Breast epithelium (tissue), 3 donors: ENCODE measurements around the gene ITGB3BP.

Experiments used
- POLR2A ChIP-seq: fragments of 450-650 bp; IDR thresholded peaks from one replicate; pipeline ENCODE4 v1.6.1; 2016; ENCODE audit warnings: antibody characterized with exemption, mild to moderate bottlenecking, moderate library complexity
- POLR2AphosphoS5 ChIP-seq, 3 donors: sonication (generic); formaldehyde crosslinking; IDR thresholded peaks; one replicate each; pipeline ENCODE4 v1.6.1; 2017; ENCODE audit warnings: antibody characterized with exemption in 3 of 3
- TF ChIP-seq, protein P1 (sequence below), 3 donors: fragments of 450-650 bp; IDR thresholded peaks; one replicate each; pipeline ENCODE4 v1.5.1; 2016 to 2017; ENCODE audit warnings: antibody characterized with exemption in 3 of 3, mild to moderate bottlenecking in 3 of 3, moderate library complexity in 3 of 3

DNA sequence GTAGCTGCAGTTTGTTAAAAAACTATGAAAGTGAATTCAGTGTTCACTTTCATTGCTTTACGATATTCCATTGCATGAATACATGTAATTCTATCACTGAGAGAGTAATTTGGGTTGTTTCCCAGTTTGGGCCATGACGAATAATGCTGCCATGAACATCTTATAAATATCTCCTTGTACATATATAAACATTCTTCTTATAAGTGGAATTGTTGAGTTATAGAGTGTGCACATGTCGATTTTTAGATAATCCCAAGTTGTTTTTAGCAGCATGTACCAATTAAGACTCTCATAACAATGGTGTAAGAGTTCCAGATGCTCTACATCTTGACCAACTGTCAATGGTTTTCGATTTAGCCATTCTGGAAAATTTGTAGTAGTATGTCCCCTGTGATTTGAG, 114.7 kb downstream of the ITGB3BP start:
- TF ChIP-seq, protein P1, sequence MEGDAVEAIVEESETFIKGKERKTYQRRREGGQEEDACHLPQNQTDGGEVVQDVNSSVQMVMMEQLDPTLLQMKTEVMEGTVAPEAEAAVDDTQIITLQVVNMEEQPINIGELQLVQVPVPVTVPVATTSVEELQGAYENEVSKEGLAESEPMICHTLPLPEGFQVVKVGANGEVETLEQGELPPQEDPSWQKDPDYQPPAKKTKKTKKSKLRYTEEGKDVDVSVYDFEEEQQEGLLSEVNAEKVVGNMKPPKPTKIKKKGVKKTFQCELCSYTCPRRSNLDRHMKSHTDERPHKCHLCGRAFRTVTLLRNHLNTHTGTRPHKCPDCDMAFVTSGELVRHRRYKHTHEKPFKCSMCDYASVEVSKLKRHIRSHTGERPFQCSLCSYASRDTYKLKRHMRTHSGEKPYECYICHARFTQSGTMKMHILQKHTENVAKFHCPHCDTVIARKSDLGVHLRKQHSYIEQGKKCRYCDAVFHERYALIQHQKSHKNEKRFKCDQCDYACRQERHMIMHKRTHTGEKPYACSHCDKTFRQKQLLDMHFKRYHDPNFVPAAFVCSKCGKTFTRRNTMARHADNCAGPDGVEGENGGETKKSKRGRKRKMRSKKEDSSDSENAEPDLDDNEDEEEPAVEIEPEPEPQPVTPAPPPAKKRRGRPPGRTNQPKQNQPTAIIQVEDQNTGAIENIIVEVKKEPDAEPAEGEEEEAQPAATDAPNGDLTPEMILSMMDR (IDR thresholded peaks at IDR 0.05) = no peak
- no peak for TF ChIP-seq POLR2A
- no peak for TF ChIP-seq POLR2AphosphoS5 (IDR thresholded peaks at IDR 0.05)
